GM18507 (cell line): Measurements from ENCODE around the gene FAM131B.

Experiments used
- DNase-seq: peaks from one replicate; pipeline ENCODE4 v3.0.0; 2011; ENCODE audit warnings: low read depth; ENCODE audit not compliant: insufficient read length; ENCODE audit errors: extremely low spot score
- FAIRE-seq: peaks from 2 replicates; lab custom pipeline; 2011; peaks lifted over from hg19 to GRCh38; lab: Jason Lieb, UNC

The FAM131B gene

GRCh38 chr7:143384148-143384547 lies 21.6 kb upstream of the FAM131B start:
- FAIRE-seq (no peak), DNase-seq (no peak)

- no peak for DNase-seq
- no peak for FAIRE-seq
These were observed 21.1 kb upstream of the FAM131B start for GRCh38 chr7:143383642-143383957.

DNA sequence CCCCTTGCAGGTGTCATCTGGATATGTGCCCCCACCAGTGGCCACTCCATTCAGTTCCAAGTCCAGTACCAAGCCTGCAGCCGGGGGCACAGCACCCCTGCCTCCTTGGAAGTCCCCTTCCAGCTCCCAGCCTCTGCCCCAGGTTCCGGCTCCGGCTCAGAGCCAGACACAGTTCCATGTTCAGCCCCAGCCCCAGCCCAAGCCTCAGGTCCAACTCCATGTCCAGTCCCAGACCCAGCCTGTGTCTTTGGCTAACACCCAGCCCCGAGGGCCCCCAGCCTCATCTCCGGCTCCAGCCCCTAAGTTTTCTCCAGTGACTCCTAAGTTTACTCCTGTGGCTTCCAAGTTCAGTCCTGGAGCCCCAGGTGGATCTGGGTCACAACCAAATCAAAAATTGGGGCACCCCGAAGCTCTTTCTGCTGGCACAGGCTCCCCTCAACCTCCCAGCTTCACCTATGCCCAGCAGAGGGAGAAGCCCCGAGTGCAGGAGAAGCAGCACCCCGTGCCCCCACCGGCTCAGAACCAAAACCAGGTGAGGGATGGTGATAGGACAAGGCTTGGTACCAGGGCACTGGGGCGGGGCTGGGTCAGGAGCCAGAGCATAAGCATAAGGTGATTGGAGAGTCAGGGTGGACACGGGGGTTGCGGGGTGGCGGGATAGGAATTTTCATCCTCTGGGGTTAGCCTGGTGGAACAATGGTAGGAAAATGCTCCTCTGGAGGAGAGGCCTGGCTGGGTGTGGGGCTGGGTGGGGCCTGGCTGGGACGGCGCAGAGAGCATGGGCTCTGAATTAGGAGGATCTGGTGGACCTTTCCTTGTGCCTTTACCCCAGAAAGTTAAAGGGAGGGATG lies 20.5 kb upstream of the FAM131B start:
- FAIRE-seq: no peak
- no peak for DNase-seq

DNA sequence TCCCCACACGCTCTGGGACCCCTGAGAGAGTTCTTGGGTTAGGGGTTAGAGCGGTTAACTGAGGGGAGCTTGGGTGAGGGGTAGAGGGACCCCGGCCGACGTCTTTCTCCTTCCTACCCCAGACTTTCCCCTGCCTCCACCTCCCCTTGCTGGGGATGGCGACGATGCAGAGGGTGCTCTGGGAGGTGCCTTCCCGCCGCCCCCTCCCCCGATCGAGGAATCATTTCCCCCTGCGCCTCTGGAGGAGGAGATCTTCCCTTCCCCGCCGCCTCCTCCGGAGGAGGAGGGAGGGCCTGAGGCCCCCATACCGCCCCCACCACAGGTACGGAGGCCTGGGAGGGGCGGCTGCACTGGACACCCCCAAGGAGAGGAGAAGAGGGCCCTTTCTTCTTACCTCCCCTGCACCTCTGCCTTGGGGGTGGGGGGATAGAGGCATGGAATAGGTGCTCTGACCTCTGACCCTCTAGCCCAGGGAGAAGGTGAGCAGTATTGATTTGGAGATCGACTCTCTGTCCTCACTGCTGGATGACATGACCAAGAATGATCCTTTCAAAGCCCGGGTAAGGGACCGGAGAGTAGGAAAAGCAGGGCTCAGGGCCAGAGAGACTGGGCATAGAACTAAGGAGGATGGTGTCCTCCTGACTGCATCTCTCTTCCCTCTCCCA lies 19.7 kb upstream of the FAM131B start:
- DNase-seq: no peak
- FAIRE-seq: no peak

- peak; percentile 26 for DNase-seq
These were observed 19.1 kb upstream of the FAM131B start for GRCh38 chr7:143381427-143382125.

GRCh38 chr7:143380646-143381426 lies 18.3 kb upstream of the FAM131B start, which contains the start of gene ZYX:
Gene ZYX, plus strand, starts transcription at chr7:143381345. Its CDS starts 227 bp downstream, at chr7:143381572.
- peak; percentile 95 for DNase-seq
- peak; percentile 70 for FAIRE-seq

More at GRCh38 chr7:143381427-143382125, 19.1 kb upstream of the FAM131B start:
- no peak for FAIRE-seq

DNA sequence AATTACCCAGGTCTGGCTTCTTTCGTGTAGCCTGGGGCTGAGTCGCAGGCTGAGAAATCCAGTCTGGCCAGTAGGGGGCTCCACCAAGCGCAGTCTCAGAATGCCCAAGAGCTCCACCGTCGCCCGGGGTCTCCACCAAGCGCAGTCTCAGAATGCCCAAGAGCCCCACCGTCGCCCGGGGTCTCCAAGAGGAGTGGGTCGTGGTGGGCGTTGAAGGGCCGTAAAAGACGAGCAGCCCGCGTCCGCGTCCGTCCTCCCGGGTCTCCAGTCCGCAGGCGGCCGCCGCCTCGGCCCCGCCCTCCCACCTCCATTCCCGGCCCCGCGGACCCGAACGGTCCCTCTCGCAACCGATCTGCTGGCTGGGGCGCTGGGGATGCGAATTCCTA lies 17.7 kb upstream of the FAM131B start:
- DNase-seq: peak; percentile 65
- FAIRE-seq: peak; percentile 15

- FAIRE-seq: no peak
- DNase-seq: no peak
These were observed 17.2 kb upstream of the FAM131B start for GRCh38 chr7:143379611-143380259.

- DNase-seq (no peak), FAIRE-seq (no peak)
These were observed 13.9 kb upstream of the FAM131B start for GRCh38 chr7:143376396-143376795.

DNA sequence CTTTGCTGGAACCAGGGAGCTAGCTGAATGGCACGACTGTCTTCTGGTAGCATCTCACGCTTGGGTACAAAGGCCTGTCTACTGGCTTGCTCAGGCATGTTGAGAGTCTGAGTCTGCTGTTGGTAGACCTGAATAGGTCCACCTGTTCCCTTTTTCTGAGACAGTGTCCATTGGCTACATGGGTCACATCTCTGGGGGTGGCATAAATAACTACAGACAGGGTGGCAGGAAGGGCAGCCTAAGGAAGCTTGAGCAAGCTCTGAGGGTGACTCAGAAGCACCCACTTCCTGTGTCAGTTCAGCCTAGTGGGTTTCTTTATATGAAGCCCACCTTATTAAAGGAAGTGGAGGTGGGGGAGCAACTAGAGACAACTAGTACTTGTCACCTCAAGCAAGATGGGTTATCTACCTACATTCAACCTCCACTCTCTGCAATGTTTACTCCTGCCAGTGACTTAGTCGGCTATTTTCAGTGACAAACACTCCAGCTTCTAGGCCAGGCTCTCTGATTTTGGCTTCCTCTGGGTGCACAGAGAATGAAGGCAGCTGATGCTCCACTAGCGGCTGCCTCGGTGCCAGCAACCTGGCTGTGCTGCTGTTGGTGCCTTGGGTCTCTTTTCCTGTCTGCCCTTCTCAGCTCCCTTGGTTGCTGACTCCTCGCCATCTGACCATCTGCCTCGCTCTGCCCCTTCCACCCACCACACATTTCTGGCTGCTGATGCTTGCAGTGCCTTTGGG lies 13.0 kb upstream of the FAM131B start:
- DNase-seq (no peak), FAIRE-seq (no peak)

- DNase-seq (no peak), FAIRE-seq (no peak)
These were observed 12.0 kb upstream of the FAM131B start for GRCh38 chr7:143374561-143374960.

DNA sequence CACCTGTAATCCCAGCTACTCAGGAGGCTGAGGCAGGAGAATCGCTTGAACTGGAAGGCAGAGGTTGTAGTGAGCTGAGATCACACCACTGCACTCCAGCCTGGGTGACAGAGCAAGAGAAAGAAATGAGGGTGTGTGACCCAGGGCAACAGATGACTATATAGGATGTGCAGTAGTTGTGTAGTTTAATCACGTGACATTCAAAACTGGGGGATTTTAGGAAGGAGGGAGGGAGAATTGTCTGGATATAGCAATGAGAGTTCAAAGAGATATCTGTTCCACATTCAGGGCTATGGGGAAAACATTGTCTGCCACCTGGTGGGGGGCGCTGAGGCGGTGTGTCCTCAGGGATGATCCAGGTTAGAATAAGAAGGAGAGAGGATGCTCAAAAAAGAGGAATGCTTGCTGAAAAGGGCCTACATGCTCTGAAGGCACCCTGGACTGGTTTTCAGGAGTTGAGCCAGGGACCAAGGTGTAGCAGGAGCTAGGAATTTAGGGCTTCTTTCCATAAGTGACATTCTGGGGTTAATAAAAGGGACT lies 10.8 kb upstream of the FAM131B start:
- FAIRE-seq (no peak), DNase-seq (no peak)

GRCh38 chr7:143372070-143372469 lies 9.6 kb upstream of the FAM131B start:
- FAIRE-seq: no peak
- no peak for DNase-seq

- FAIRE-seq (no peak), DNase-seq (no peak)
These were observed 7.5 kb upstream of the FAM131B start for GRCh38 chr7:143369678-143370651.

DNA sequence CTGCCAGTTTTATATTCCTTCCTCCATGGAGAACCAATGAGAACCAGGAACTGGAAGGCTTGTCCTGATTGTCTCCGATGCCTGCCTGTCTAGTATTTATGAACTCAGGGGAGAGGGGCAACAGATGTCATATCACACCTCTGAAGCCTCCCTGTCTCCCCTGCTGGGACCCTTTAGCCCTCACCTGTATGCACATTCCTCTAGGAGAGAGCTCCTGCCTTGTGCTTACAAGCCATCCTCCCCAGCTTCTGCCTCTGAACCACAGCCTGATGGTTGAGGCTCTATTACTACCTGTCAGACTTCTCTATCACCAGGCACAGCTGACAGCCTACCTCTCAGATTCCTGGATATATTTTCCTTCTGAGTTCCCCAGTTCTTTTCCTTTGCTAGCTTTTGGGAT lies 5.9 kb upstream of the FAM131B start:
- no peak for FAIRE-seq
- no peak for DNase-seq

GRCh38 chr7:143367972-143368371 lies 5.5 kb upstream of the FAM131B start:
- DNase-seq (no peak), FAIRE-seq (no peak)
